Measurements from ENCODE around the gene KLHL25.

- TF ChIP-seq EP300 (conservative IDR thresholded peaks at IDR 0.05; ENCODE audit: poor library complexity, severe bottlenecking) (no peak), MXI1 (conservative IDR thresholded peaks at IDR 0.05; ENCODE audit: poor library complexity, severe bottlenecking) (peak; percentile 19), CTCF (IDR thresholded peaks at IDR 0.05; ENCODE audit: poor library complexity, severe bottlenecking) (peak; percentile 92), TAF1 (IDR thresholded peaks at IDR 0.05; ENCODE audit: low read depth) (no peak), REST (IDR thresholded peaks at IDR 0.05; ENCODE audit: borderline replicate concordance) (no peak), POLR2AphosphoS5 (IDR thresholded peaks at IDR 0.05) (no peak), EZH2 (IDR thresholded peaks at IDR 0.05; ENCODE audit: borderline replicate concordance, insufficient read depth, low read length, poor library complexity, severe bottlenecking) (no peak)
Observed at GRCh38 chr15:85840079-85840801, 45.5 kb upstream of the KLHL25 start.

Measured in neural cell (in vitro differentiated cells).